VCaP (cell line): ENCODE results near the gene PAF1.

Experiments
- H3K27ac ChIP-seq: fragments of 450-650 bp; 2 replicates; pipeline ENCODE4 v1.5.1; 2017
- CTCF ChIP-seq: fragments of 450-650 bp; conservative IDR thresholded peaks from 2 replicates; pipeline ENCODE4 v1.5.1; 2017; ENCODE audit warnings: mild to moderate bottlenecking, moderate library complexity

The PAF1 gene

GRCh38 chr19:39432677-39433025 lies 41.7 kb upstream of the PAF1 start:
- no peak overlapping the region for H3K27ac ChIP-seq
- TF ChIP-seq CTCF = no peak

DNA sequence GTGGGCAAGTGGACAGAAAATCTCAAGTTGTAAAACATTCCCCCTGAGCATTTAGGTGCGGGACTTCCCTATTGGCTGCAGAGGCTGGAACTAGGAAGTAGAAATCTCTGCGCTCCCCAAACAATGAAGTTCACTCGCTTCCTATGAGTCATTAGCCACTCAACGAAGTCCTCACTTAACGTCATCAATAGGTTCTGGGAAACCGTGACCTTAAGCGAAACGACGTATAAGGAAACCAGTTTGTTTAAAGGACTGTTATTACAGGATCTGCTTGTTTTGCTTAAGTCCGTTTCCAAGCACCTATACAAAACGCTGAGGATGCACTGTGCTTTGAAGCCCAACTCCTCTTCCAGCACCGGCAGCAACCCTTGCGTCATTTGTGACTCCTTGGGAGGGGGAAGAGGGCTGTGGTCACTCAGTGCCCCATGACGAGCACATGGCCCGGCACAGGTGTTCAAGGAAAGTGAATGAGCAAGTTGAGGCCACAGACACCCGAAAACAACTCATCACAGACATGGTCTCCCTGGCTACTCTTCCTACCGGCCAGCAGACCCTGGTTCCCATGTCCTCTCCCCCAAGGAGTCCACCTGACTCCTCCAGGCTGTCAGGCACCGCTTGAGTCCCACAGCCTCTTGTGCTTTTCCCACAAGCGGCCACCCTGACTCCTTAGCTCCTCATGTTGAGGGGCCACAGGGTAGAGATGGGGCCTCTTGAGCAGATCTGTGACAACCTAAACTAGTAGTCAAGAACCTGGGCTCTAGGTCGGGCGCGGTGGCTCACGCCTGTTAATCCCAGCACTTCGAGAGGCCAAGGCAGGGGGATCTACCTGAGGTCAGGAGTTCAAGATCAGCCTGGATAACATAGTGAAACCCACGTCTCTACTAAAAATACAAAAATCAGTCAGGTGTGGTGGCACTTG lies 40.0 kb upstream of the PAF1 start:
- no peak for TF ChIP-seq CTCF
- no peak overlapping the region for H3K27ac ChIP-seq

GRCh38 chr19:39428283-39429112 lies 37.6 kb upstream of the PAF1 start:
- TF ChIP-seq CTCF = no peak
- no peak overlapping the region for H3K27ac ChIP-seq

DNA sequence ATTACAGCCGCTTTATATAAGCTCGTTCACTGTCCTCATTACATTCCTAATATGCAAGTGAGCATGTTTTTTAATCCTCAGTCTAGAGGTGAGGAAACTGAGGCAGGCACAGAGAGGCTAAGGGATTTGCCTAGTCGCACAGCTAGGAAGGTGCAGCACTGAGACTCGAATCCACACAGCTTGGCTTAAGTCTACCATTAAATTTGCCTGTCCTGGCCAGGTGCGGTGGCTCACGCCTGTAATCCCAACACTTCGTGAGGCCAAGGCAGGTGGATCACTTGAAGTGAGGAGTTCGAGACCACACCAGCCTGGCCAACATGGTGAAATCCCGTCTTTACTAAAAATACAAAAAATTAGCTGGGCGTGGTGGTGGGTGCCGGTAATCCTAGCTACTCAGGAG lies 36.8 kb upstream of the PAF1 start:
- no peak overlapping the region for H3K27ac ChIP-seq
- TF ChIP-seq CTCF = no peak

DNA sequence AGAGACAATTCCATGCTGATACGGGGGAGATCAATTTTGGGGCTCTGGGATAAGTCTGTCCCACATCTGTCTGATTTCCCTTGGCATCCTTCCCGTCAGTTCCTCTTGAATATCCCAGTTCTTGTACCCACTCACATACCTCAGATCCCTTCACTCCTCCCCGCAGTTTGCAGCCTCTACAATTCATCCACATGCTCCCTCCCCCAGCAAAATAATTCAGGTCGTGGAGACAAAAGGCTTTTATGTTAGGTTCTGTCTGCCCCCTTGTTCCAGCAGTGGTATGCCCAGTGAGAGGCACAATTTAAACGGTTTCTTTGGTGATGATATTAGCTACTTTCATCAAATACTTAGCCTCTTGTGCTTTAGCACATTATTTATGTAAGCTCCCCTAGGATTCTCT lies 35.3 kb upstream of the PAF1 start:
- TF ChIP-seq CTCF = no peak
- H3K27ac ChIP-seq = no peak overlapping the region

GRCh38 chr19:39425744-39426143 lies 34.8 kb upstream of the PAF1 start:
- H3K27ac ChIP-seq = no peak overlapping the region
- no peak for TF ChIP-seq CTCF

DNA sequence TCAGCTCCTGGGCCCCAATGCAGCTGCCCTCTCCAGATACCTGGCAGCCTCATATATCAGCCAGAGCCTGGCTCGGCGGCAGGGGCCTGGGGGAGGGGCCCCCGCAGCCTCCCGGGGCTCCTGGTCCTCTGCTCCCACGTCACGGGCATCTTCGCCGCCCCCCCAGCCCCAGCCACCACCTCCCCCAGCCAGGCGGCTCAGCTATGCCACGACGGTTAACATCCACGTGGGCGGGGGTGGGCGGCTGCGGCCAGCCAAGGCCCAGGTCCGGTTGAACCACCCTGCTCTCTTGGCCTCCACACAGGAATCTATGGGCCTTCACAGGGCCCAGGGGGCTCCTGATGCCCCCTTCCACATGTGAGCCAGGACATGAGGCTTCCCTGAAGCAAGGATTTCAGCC lies 34.0 kb upstream of the PAF1 start:
- no peak overlapping the region for H3K27ac ChIP-seq
- TF ChIP-seq CTCF = no peak
